Osteoblast (primary cell): ENCODE data around the gene ADAMTS2. TPM values are rescaled to one million over a fixed set of nuclear protein-coding genes. Genes with fewer than 3 reads are reported as not detected.
A peak's percentile ranks its signal among the peaks of the same experiment; 100 is the strongest.

ENCODE experiments used
- DNase-seq: peaks from one replicate; pipeline ENCODE4 v3.0.0; 2011; ENCODE audit warnings: low spot score, mixed read lengths; ENCODE audit not compliant: insufficient read length; ENCODE audit errors: missing footprints
- H2AFZ ChIP-seq: 2 replicates; pipeline ENCODE4 v1.6.0; 2011; ENCODE audit warnings: mild to moderate bottlenecking, low read length
- H3K27ac ChIP-seq: 2 replicates; pipeline ENCODE4 v1.5.1; 2011; ENCODE audit warnings: mild to moderate bottlenecking, low read depth, low read length, moderate library complexity
- H3K27me3 ChIP-seq: 2 replicates; pipeline ENCODE4 v1.6.0; 2012; ENCODE audit warnings: mild to moderate bottlenecking, control low read depth, inconsistent platforms, low read length, moderate library complexity; ENCODE audit not compliant: insufficient read depth
- H3K36me3 ChIP-seq: 2 replicates; pipeline ENCODE4 v1.5.1; 2011; ENCODE audit warnings: mild to moderate bottlenecking, low read length, control low read depth, moderate library complexity; ENCODE audit not compliant: insufficient read depth
- H3K4me1 ChIP-seq: 2 replicates; pipeline ENCODE4 v1.5.1; 2011; ENCODE audit warnings: mild to moderate bottlenecking, low read length, control low read depth, moderate library complexity; ENCODE audit not compliant: insufficient read depth
- H3K4me2 ChIP-seq: 2 replicates; pipeline ENCODE4 v1.6.0; 2011; ENCODE audit warnings: mild to moderate bottlenecking, low read length; ENCODE audit not compliant: insufficient read depth
- H3K4me3 ChIP-seq: fragments of 200-600 bp; sonication (generic); 3 replicates; pipeline ENCODE4 v1.5.1; 2012; ENCODE audit warnings: mild to moderate bottlenecking, low read length, inconsistent platforms; ENCODE audit not compliant: insufficient read depth
- H3K79me2 ChIP-seq: 2 replicates; pipeline ENCODE4 v1.6.0; 2012; ENCODE audit warnings: mild to moderate bottlenecking, low read length, control low read depth, inconsistent platforms; ENCODE audit not compliant: insufficient read depth
- H3K9me3 ChIP-seq: 2 replicates; pipeline ENCODE4 v1.5.1; 2011; ENCODE audit warnings: low read depth, low read length, control low read depth
- H4K20me1 ChIP-seq: 2 replicates; pipeline ENCODE4 v1.6.0; 2012; ENCODE audit warnings: mild to moderate bottlenecking, low read length, control low read depth; ENCODE audit not compliant: insufficient read depth
- CTCF ChIP-seq: IDR thresholded peaks from 2 replicates; pipeline ENCODE4 v1.5.1; 2011; ENCODE audit warnings: mild to moderate bottlenecking, low read depth, low read length, moderate library complexity; ENCODE audit errors: extremely low read depth
- total RNA-seq: library from RNA; depleted of rRNA; stranded (reverse); fragments of >200 nt; gene quantifications from 2 replicates; pipeline ENCODE4 v1.2.3, GENCODE V29; 2012

ADAMTS2 gene
- total RNA-seq, 1 donor: 144 TPM

GRCh38 chr5:179123491-179124272 is 221.6 kb downstream of the ADAMTS2 start:
- no peak for TF ChIP-seq CTCF
- Histone ChIP-seq H3K27me3 (no peaks in the 10 kb centered on the region), H3K27ac (no peak overlapping the region), H3K4me1 (no peaks in the 10 kb centered on the region), H4K20me1 (no peaks in the 10 kb centered on the region), H2AFZ (no peak overlapping the region), H3K4me3 (no peak overlapping the region), H3K36me3 (peaks cover 55% of the 10 kb centered on the region), H3K9me3 (no peaks in the 10 kb centered on the region), H3K4me2 (no peak overlapping the region), H3K79me2 (no peaks in the 10 kb centered on the region)
- peak; percentile 65 for DNase-seq

- Histone ChIP-seq H3K4me2 (no peak overlapping the region), H3K9me3 (no peaks in the 10 kb centered on the region), H2AFZ (no peak overlapping the region), H3K4me3 (no peak overlapping the region), H4K20me1 (no peaks in the 10 kb centered on the region), H3K4me1 (no peaks in the 10 kb centered on the region), H3K79me2 (no peaks in the 10 kb centered on the region), H3K27ac (no peak overlapping the region), H3K27me3 (no peaks in the 10 kb centered on the region), H3K36me3 (peaks cover 55% of the 10 kb centered on the region)
- DNase-seq: peak; percentile 80
- no peak for TF ChIP-seq CTCF
Observed at GRCh38 chr5:179123109-179123426, 222.2 kb downstream of the ADAMTS2 start.

GRCh38 chr5:179122411-179123108 is 222.7 kb downstream of the ADAMTS2 start:
- Histone ChIP-seq H3K27ac (no peak overlapping the region), H3K9me3 (no peaks in the 10 kb centered on the region), H3K4me3 (no peak overlapping the region), H4K20me1 (no peaks in the 10 kb centered on the region), H3K4me2 (no peak overlapping the region), H2AFZ (no peak overlapping the region), H3K79me2 (no peaks in the 10 kb centered on the region), H3K36me3 (peaks cover 54% of the 10 kb centered on the region), H3K27me3 (no peaks in the 10 kb centered on the region), H3K4me1 (no peaks in the 10 kb centered on the region)
- DNase-seq: peak; percentile 85
- TF ChIP-seq CTCF: no peak

- Histone ChIP-seq H3K27ac (no peak overlapping the region), H3K4me2 (no peak overlapping the region), H3K79me2 (no peaks in the 10 kb centered on the region), H4K20me1 (no peaks in the 10 kb centered on the region), H3K36me3 (peaks cover 49% of the 10 kb centered on the region), H2AFZ (no peak overlapping the region), H3K4me3 (no peak overlapping the region), H3K9me3 (no peaks in the 10 kb centered on the region), H3K4me1 (no peaks in the 10 kb centered on the region), H3K27me3 (no peaks in the 10 kb centered on the region)
- DNase-seq: peak; percentile 52
- no peak for TF ChIP-seq CTCF
Observed at GRCh38 chr5:179121667-179122111, 223.6 kb downstream of the ADAMTS2 start.
